Inferior parietal cortex (tissue), 1 donor: Measurements from ENCODE around the gene TRPM3.
A peak's percentile ranks its signal among the peaks of the same experiment; 100 is the strongest.

ENCODE experiments used
- DNase-seq: peaks from one replicate; pipeline ENCODE4 v3.0.0-alpha.2; 2016; ENCODE audit errors: extremely low spot score

The TRPM3 gene

GRCh38 chr9:71097671-71098070 is 23.8 kb downstream of the TRPM3 start:
- no peak for DNase-seq

DNA sequence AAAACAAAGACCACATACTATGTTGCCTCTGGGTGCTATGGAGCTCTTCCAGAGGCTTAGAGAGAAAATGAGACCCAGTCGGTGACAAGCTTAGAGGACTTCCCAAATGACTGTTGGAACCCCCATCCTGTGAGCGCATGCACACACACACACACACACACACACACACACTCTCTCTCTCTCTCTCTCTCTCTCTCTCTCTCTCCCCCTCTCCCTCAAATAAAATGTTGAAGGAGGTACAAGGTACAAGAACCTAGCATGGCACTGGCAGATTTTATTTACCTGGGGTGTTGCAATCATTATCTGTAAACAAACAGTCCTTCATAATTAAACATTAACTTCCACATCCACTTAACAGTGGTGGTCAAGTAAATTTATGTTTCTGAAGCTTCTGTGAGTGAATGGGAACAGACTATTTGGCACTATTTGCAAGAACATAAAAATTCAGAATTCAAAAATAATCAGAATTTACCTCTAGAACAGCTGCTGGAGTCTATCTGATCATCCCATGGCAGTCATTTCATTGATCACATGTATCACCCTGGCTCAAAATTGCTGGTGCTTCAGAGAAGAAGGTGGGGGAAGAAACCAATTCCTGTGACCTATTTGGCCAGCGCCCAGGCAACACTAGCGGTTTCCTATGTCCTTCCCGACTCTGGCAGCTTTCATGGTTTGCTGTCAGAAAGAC is 24.9 kb downstream of the TRPM3 start:
- DNase-seq = no peak

DNA sequence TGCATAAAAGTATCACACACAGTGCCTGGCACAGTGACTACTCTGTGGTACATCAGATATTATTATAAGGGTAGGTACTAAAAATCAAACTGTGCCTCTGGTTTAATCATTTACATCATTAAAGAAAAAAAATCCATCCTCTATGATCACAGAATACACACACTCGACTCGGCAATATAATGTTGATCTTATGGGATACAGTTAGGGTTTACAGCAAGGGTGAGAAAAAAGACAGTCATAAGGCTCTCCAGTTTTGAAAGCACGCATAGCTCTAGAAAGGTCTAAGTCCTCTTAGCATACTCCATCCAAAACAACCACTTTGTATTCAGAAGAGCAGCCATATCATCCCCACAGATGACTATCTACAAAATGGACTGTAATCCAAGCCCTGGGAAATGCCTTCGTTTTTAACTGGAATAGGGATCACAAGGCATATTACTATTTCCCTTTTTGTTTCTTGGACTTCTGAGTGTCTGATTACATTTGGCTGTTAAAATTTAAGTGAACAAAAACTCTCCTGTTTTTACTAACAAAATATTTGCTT is 26.6 kb downstream of the TRPM3 start:
- DNase-seq = no peak

- DNase-seq = no peak
Observed at GRCh38 chr9:71090896-71091295, 30.5 kb downstream of the TRPM3 start.

- DNase-seq = no peak
Observed at GRCh38 chr9:71079451-71079850, 42.0 kb downstream of the TRPM3 start.

- no peak for DNase-seq
Observed at GRCh38 chr9:71076096-71076495, 45.3 kb downstream of the TRPM3 start.

- no peak for DNase-seq
Observed at GRCh38 chr9:71073494-71073893, 47.9 kb downstream of the TRPM3 start.

- DNase-seq = no peak
Observed at GRCh38 chr9:71072587-71072986, 48.8 kb downstream of the TRPM3 start.

GRCh38 chr9:71071633-71072032 is 49.8 kb downstream of the TRPM3 start:
- DNase-seq = no peak

GRCh38 chr9:71058660-71059059 is 62.8 kb downstream of the TRPM3 start:
- DNase-seq = no peak

DNA sequence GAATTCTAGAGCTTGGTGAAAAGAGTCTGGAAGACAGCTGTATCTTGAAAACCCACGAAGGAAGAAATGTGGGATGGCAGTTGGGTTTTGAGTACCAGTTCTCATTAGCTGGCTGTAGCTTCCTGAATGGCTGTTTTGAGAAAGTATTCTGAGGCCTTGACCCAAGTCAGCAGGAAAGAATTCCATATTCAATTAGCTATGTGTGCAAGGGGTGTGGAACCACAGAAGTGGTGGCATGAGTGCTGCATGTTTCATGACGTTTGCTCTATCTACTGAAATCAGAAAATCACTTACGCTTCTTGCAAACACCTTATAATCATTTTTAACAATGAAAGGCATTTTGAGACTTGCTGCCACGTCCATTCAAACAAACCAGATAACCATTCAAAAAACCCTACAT is 69.1 kb downstream of the TRPM3 start:
- no peak for DNase-seq

DNA sequence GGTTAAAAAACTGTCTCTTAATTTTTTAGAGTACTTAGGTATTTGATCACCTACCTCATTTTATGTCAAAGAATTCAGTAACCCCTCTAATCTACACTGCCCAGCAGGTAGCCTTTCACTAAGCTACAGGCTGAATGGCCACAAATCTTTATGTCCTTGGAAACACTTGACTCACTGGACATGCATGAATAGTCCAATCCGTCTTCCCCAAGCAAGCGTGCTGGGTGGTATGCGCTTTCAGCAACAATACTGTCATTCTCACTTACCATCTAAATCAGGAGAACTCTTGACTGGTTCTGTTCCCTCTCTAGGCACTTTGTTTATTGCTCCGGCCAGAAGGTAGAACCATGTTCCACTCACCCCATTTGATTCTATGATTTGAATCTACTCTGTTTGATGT is 73.1 kb downstream of the TRPM3 start:
- DNase-seq = no peak

DNA sequence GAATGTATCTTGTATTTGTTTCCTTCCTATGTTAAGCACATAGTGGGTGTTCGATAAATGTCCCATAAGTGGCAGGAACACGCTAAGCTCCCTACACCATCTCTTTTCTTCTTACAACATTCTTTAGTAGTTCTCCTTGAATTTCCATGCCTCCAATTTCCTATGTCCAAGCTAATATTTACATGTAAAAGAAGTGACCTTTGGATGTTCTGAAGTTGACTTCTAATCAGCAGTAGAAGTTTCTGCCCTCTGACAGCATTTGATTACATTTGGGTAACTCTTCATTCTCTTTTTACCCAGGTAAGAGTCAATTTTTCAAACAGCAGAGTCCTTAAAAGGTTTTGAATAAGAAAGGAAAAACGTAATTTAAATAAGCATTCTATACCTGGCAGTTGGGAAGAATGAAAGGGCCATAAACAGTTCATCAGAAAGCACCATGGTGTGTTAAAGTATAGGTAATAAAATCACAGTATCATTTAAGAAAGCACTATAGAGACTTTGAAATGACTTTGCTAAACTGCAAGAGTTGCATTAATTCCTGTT is 78.9 kb downstream of the TRPM3 start:
- DNase-seq = no peak

GRCh38 chr9:71037521-71037920 is 83.9 kb downstream of the TRPM3 start:
- no peak for DNase-seq

GRCh38 chr9:71036501-71036900 is 84.9 kb downstream of the TRPM3 start:
- peak; percentile 66 for DNase-seq

DNA sequence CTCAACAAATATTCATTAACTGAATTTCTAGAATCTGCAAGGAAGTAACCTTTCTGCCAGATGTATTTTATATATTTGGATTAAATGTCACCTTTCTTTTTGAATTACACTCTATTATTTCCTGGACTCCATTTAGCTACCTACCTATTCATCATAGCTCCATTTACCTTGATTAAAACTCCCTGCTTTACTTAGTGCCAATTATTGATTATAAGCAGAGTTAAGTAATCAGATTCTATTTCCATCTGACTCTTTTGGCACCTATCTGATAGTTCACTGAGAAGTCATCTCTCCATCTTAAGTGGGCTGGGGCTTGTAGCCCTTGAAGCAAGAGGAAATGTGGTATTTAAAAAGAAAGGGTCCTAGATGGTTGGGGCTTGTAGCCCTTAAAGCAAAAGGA is 88.6 kb downstream of the TRPM3 start:
- no peak for DNase-seq

DNA sequence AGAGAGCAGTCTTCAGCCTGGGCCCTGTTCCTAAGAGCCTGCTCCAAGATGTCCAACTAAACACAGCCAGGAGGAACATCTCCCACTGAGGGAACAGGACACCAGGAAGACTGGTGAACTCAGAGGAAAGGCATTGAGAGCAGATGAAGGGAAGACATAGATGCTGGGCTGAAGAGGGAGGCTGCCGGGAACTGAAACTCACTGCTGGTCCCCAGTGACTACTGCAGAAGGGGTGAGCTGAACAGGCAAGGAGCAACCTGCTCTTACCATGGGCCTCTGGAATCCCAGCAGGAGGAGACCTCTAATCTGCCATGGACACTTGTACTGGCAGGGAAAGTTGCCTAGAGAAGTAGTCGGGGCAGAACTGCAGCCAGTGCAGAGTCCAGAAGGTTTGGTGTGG is 95.7 kb downstream of the TRPM3 start:
- DNase-seq = no peak

DNA sequence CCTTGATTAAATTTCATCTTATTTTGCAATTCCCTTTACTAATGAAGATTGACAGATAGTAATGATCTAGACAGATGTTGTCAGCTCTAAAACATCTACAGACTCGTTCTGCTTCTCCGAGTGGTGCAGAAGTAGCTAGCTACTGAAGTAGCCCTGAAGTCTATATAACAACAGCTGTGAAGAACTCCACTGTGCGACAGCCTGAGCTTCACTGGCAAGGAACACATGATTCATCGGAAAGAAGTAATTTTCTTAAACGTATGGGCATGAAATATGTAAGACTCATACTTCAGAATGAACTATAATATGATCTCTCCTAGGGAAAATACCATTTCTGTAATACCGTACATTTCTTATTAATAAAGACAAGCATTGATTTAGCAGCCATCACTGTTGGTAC is 96.2 kb downstream of the TRPM3 start:
- no peak for DNase-seq

- DNase-seq = no peak
Observed at GRCh38 chr9:71010258-71010657, 111.2 kb downstream of the TRPM3 start.

GRCh38 chr9:71005456-71005855 is 116.0 kb downstream of the TRPM3 start:
- no peak for DNase-seq

DNA sequence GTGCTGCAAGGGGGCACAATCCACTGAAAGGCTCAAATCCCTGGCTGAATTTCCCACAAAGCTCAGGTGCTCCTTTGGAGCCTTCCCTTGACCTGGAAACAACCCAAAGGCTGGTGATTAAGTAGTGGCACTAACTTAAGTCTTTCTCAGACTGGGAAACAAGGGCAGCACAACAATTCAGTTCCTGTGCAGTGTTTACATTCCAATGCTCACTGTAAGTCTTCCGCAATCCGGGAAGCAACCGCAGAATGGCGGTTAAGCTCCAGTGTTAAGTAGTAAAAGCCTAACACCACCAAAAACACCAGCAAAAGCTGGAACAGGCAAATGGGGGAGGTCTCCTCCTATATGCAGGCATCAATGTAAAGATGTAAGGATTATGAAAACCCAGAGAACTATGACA is 117.2 kb downstream of the TRPM3 start:
- DNase-seq = no peak

DNA sequence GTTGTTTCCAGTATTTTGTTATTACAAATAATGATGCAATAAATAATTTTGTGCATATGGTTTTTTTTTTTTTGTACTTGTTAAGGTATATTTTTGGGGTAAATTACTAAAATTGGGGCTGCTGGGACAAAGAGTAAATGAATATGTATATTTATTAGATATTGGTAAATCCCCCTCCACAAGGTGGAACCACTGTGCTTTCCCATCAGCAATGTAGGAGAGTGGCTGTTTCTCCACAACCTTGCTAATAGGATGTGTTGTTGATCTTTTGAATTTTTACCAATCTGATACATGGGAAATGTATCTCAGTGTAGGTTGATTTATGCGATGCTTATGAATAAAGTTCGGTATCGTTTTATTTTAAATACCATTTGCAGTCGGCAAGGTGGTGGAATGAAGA is 118.1 kb downstream of the TRPM3 start:
- no peak for DNase-seq

DNA sequence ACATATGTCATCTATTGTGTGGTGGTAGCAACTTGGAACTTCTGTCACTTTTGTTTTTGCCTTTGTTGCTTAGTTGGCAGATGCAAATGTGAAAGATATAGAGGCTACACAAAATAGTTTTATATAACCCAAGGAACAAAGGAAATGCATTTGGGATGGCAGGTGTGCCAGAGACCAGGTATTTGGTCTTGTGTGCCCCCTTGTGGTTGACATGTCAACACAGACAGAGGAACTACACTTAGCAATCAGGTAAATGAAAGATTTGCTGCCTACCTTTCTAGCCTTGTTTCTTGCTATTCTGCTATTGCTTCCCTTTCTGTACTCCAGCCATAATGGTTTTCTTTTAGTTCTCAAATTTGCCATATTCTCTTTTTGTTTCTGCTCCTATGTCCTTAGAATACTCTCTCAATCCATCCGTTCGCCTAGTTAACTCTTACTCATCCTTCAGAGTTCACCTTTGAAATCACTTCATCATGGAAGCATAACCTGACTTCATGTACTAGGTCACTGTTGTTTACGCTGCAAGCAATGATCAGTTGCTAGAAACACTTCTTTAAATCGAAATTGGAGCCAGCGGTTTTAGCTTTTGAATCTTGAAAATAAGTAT is 119.5 kb downstream of the TRPM3 start:
- no peak for DNase-seq
